NCI-H1092 treated with DMSO at 0.1 percent for 48 hours (cell line): ENCODE results near the gene FST.

ENCODE experiments used
- DNase-seq: peaks from one replicate; lab custom pipeline; 2025; lab: John Stamatoyannopoulos, UW

FST gene

DNA sequence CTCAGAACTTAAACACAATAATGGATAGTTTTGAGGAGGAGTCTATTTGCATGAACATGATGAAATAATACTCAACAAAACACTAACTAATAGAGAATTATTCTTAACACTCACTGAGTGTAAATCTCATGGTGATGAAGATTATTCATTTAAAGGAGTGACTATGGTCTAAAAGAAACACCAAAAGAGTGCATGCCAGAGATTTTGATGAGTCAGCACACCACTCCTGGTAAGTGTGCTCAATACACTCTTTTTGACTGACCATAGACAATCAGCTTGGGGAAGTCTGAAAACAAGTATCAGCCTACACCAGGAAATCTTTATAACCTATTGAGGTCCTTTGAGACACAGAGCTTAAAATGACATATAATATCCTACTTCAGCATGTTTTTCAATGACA, 6.8 kb upstream of the FST start:
- no peak for DNase-seq

DNA sequence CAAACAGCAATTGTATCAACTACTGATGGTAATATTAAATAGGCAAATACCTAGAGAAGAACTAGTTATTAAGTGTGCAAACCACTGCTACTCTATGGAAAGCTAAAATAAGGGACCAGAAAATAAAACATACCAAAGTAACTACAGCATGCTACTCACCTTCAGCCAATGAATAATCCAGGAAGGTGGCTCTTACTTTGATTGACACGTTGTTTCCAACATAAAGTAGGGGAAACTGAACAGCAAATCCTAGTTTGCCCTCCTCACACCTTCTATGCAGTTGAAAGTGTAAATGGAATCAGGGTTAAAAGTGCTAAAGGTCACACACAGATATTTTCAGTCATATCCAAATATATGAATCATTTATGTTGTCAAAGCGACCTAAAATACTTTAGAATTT, 5.1 kb upstream of the FST start:
- DNase-seq, result no peak

DNA sequence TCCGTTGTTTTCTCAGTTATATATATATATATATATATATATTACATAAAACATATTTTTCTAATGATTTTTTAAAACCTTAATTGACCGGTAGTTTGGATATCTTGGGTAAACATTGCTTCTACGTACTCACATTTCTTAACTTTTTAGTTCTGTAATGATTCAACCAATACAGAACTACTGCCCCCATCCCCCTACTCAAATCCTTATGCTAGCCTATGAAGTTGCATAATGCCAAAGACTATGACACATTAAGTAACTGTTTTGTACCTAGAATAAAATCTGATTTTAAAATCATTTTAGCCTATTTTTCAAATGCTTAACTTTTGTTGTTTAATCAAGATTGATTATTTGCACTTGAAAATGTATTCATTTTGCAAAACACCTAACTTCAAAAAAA, 4.4 kb upstream of the FST start:
- no peak for DNase-seq

DNA sequence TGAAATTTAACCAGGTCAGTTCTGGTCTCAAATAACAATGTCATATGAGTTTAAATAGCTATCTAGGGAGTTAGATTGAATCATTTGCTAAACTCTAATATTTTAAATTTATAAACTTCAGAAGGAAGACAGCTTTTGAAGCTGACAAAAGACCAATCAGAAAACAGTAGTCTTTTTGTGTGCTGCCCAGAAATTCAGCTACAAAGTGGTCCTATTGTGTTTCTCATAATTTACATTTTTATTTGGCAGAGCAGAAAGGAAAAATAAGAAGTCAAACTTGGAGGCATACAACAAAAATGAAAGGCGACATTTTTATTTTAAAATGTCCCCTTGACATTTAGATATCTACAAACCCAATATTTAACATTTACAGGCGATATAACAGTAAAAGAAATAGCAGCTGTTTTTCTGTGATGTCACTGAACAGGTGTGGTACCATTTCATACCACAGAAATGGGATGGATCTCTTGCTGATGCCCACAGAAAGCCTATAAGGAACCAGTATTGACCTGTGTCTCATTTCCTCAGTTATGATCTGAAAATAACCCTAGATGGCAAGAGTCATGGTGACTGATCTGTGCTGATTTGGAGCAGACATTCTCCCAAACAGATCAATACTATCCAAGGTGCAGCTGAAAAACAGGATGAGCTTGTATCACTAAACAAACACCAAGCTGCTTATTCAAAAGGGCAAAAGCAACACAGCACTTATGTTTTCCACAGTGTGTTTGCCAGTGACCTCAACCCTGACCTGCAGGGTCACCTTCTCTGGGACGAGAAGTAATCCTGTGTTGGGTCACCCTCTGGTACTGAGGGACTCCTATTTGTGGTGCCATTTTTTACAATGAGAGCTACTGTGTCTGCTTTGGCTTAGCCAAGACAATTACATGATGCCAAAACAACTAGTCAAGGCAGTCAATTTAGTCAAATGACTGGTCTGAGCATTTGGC, 3.6 kb upstream of the FST start:
- no peak for DNase-seq

DNA sequence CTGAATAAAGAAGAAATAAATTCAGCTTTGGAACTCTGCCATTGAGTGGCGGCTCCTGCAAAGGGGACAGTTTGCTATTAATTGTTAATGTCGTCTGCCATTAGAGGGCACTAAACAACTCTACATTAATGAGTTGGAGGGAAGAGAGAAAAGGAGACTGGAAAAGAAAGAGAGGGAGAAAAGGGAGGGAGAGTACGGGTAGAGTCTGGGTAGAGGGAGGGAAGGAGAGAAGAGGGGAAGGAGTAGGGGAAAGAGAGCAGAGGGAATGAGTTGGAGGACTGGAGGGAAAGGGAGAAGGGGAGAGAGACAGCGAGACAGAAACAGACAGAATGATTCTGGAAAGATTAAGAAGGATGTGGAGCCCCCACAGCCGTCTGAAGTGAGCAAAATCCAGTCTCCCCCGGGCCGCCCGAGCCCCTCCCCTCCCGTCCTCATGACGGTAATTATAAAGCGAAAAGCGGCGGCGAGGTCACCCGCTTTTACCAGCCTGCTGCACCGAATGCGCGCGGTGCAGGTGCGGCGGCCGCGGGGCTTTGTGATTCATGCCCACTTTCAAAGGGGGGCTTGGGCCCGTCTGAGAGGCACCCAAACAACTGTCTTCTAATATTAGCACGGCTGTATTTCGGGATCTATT, 1.9 kb upstream of the FST start:
- peak; percentile 56 for DNase-seq

DNA sequence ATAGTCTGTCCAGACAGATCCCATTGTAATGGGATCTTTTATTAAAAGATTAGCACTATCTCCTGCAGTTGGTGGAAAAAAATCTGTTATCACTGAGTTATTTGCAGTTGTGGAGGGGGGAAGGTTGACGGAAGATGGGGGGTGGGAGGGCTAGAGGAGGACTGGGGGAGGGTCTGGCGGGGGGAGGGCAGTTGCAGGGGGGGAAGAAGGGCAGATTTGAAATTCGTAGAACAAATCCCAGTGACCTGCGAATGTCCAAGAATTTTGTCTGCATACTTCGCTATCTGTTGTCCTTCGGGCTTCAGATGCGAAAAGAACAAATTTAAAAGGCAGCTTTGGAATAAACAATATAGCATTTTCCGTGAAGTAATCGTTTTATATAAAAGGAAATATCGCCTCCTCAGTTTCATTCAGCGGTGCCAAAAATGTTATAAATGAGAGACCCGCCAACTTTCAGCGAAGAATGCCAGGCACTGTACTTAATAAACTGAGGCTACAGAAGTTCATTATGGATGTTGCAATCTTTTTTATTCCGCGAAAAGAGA, 1.3 kb upstream of the FST start:
- DNase-seq, result no peak

DNA sequence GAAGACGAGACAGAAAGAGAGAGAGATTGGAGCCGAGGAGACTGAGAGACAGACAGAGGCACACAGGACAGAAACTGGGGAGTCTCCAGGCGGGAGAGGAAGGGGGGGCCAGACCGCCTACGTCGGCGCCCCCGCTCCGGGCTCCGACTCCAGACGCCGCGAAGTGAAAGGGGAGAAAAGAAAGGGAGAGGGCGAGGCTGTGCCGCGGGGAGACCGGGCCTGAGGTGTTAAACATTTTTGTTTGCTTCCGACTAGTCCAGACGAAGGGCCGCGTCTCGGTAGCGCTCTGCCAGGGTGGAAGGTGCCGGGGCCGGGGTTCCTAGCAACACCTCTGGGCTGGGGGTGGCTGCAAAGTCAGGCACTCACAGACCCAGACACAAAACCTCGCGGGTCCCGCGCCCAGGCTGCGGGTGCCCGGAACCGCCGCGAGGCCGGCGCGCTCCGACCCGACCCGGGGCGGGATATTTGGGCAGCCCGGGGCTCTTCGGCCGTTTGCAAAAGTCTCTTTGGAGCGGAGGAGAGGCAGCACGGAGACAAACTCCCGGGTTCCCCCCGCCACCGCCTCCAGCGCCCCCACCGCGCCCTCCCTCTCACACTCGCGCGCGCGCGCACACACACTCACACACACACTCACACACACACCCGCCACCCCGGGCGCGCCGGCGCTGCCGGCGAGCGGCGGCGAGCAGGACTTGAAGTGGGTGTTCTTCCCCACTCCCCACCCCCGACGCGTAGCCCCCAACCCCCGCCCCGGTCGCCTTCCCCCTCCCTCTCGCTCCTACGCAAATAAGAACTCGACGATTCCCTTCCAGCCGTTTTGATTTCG, 626 bp upstream of the FST start:
- peak; percentile 24 for DNase-seq

DNA sequence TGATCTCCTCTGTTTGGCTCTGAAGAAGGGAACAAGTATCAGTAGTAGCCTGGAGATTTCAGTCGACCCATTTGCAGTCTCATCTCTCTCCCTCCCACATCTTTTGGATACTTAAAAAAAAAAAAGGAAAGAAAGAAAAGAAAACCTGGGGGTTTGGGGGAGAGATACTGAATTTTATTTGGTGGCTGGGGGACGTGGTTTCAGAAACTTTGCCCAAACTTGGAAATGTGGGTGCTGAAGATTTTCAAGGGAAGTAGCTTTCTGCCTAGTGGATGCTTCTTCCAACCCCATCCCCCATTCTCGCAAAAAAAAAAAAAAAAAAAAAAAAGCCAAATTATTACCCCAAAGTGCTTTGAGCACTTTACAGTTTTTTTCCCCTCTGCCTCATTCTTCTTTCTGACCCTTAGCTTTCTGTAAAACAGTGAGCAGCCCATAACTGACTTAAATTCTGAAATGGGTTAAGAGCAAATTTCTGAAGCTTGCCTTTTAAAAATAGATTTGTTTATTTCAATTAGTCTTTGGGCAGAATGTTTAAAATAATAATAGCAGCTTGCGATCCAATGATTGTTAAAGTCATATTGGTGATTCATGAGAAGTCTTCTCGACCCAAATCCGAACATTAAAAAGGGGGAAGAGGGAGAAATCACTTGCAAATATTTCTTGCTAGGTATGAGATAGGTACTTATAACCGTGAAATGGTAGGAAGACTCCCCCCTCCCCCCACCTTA, 894 bp downstream of the FST start:
- no peak for DNase-seq

DNA sequence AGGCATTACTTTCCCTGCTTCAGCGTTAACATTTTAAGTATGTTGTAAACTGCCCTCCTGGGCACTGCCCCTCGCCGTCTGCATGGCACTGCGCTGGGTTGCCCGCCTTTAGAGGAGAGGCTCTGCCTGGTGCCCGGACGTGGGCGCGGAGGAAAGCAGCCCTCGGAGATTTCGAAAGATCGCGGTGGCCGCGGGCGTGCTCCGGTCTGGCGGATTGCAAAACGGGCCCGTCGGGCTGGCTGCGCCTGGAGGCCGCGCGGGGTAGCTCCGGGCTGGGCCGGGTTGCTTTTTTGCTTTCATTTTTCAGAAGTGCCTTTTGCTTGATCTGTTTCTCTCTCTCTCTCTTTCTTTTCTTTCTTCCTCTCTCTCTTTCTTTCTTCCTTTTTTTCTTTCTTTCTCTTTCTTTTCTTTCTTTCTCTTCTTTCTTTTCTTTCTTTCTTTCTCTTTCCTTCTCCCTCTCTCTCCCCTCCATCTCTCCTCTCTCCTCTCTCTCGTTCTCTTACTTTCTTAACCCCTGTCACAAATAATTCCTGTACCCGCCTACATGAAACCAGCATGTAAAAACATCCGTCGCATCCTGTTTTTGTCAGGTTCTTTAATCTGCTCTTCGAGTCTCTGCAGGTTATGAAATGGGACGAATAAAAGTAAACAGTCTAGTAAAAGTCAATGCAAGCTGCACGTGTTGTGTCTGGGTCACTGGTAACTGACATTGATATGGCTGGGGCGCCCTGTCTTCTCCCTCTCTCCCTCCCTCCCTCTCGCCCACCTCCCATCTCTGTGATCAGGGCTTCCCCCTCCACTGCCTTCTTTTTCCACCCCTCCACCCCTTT, 1.7 kb downstream of the FST start:
- peak; percentile 19 for DNase-seq

DNA sequence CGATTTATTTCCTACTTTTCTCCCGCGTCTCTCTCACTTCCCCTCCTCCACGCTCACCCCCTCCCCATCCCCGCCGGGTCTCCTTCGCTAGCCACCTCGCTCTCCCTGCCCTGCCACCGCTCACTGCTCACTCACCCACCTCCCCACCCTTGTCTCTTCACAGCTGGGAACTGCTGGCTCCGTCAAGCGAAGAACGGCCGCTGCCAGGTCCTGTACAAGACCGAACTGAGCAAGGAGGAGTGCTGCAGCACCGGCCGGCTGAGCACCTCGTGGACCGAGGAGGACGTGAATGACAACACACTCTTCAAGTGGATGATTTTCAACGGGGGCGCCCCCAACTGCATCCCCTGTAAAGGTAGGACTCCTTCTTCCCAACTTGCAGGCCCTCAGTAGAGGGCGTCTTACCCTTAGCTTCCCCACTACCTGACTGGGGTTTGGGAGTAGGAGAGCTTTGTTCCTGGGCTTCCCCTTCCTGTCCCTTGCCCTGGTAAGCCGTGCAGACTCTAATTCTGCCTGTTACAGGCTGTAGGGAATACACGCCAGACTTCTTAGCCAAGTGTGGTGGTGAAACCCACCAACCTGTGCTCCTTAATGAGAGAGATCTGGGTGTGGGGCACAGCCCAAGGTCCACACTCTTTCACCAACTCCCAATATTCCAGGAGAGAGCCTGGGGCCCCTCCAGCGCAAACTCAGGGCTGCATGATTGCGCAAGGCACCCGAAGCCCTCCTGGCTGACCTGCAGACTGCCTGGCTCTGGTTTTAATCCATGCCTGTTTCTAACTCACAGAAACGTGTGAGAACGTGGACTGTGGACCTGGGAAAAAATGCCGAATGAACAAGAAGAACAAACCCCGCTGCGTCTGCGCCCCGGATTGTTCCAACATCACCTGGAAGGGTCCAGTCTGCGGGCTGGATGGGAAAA, 2.5 kb downstream of the FST start:
- DNase-seq, result no peak

DNA sequence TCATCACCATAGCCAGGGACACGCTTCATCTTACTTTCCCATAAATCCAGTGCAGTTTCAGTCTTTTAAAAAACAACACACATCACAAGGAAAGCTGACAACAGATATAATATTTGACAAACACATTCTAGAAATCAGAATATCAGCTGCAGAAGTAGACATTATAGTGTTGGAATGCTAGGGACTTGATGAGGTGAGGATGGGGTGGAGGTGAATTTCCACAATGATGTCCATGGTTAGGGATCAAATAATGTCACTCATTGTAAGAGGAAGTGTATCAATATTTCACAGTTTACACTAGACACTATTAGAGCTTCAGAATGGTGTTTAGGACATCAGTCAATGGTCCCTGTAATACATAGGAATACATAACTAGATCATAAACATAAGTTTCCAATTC, 7.0 kb downstream of the FST start:
- no peak for DNase-seq

DNA sequence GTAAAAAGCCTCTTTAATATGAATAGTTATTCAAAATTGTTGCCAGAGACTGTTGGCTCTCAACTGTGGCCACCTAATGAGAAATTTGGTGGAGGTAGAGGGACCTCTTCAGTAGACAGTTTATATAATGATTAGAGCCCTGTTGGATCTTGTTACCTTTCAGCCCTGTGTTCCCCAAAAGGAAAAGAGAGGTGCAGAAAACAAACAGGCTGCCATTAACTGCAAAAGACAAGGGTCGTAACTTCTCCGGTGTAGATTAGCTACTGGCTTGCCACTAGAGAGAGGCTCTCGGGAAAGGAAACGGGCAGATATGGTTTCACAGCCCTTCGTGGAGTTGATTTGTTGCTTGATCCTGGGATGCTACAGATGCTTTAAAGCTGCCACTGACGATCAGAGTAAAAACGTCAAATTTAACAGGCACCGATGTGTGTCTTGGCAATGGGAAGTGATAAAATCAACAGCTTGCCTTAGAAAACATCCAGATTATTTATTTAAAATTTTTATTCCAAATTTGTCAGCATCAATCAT, 7.8 kb downstream of the FST start:
- DNase-seq, result no peak

DNA sequence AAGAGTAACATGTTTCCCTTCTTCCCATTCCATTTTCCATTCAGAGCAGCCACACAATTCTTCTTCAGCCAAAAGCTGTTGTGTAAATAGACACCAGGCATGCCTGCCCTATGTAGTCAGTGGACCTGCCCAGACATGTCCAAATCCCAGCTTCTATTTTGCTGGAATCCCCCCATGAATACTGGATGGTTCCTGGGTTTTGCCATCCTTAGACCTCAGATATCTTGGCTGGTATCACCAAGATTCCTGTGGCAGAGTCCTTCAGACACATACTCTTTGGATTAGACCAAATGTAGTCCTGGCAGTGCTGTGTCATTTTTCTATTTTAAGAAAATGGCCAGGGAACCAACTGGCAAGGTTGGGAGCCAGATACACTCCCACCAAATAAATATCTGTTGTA, 10.3 kb downstream of the FST start:
- DNase-seq, result no peak

DNA sequence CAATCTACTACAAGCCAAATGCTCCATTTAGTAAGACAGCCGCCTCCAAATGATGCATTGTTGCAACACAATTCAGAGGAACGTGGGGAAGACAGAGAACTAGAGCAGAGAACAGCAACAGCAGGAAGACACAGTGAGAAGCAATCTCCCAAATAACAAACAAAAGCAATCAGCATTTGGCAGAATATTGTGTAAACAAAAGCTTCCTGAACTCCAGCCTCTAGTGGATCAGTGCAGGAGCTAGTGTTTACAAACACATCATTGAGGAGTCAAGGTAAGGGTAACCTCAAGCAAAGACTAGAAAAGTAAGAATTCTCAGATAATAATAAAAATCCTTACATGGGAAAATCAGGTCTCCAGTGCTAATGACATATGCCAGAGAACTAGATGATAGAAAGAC, 20.6 kb downstream of the FST start:
- DNase-seq, result no peak

DNA sequence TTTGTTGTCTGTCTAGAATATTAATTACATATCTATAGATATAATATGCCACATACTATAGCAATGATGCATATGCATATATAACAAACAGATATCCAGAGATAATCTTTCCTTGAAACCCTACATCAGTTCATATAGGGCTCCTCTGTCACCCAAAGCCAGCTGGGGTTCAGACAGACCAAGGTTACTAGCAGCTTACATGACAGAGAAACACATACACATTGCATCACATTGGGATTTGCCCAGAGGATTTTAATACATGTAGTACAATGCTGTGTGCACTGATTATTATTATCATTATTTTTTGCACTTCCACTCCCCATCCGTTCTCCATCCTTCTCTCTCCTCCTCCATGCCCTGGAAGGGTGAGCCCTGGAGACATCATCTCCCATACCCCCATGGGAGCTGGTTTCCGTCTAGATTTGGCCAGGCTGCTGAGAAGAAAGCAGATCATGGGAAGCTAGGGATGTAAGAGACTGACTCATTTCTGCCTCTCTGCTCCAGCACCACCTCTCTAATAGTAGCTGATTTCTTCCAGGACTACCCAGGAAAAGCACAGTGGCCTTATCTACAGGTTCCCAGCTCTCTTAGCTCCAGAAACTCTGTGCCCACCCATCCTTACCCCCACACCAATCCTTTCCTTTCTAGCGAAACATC, 23.3 kb downstream of the FST start:
- no peak for DNase-seq

DNA sequence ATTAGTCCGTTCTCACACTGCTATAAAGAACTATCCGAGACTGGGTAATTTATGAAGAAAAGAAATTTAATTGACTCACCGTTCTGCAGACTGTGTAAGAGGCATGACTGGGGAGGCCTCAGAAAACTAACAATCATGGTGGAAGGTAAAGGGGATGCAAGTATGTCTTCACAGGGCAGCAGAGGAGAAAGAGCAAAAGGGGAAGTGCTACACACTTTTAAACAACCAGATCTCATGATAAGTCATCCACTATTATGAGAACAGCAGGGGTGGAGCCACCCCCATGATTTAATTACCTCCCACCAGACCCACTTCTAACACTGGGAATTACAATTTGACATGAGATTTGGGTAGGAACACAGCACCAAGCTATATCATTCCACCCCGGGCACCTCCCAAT, 26.6 kb downstream of the FST start:
- no peak for DNase-seq

DNA sequence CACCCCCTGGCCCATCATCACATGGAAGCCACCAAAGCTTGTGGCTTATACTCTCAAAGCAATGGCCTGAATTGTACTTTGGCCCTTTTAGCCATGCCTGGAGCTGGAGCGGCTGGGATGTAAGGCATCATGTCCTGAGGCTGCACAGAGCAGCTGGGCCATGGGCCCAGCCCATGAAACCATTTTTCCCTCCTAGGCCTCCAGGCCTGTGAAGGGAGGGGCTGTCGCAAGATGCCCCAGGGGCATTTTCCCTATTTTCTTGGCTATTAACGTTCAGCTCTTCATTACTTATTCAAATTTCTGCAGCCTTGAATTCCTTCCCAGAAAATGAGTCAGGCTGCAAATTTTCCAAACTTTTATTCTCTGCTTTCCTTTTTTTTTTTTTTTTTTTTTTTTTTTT, 27.7 kb downstream of the FST start:
- no peak for DNase-seq

DNA sequence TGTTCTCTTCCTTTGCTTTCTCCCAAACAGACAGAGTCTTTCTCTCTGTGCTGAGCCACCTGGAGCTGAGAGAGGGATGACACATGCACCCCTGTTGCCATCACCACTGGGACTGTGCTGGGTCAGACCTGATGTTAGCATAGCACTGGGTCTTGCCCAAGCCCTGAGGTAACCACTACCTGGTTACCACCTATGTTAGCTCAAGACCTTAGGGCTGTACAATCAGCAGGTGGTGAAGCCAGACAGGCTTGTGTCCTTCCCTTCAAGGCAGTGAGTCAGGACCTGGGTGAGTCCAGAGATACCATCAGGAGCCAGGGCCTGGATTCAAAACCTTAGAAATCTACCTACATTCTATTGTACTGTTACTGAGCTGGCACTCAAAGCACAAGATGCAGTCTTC, 32.1 kb downstream of the FST start:
- DNase-seq, result no peak

DNA sequence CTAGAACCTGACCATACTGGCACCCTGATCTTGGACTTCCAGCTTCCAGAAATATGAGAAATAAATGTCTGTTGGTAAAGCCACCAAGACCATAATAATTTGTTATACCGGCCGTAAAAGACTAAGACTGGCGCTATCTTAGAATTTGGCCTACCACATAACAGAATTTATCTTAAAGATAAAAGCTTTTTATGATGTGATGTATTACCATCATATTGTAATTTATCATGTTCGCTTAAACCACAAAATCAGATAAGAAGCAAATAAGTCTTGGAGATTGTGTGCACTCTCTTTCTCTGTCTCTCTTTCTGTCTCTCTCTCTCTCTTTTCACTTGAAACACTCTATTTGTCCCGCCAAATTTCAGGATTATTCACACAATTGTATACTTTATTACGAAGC, 35.6 kb downstream of the FST start:
- DNase-seq, result no peak
